Heart right ventricle (tissue), 16 donors: ENCODE measurements around the gene CFAP126. TPM values are rescaled to one million over a fixed set of nuclear protein-coding genes. Genes with fewer than 3 reads are reported as not detected.

Experiments
- ATAC-seq, 8 donors: fragments of 200-7000 bp; cut with Tn5 transposase; one replicate each; pipeline ENCODE4 v1.9.1; 2020; ENCODE audit warnings: mild to moderate bottlenecking in 8 of 8, moderate library complexity in 8 of 8, moderate number of reproducible peaks in 1 of 8
- DNase-seq, 2 donors: peaks; one replicate each; pipeline ENCODE4 v3.0.0-alpha.2; 2020
- H3K27ac ChIP-seq, 10 donors: fragments of 200-600 bp; sonication (generic) in 2 of 10; one replicate each; pipeline versions ENCODE4 v1.5.0 to v1.8.0; 2020 to 2022; ENCODE audit warnings: mild to moderate bottlenecking in 3 of 10
- H3K27me3 ChIP-seq, 7 donors: fragments of 200-600 bp; one replicate each; pipeline ENCODE4 v1.8.0; 2021 to 2022; ENCODE audit warnings: mild to moderate bottlenecking in 2 of 7
- H3K36me3 ChIP-seq, 9 donors: fragments of 200-600 bp; sonication (generic) in 1 of 9; one replicate each; pipeline versions ENCODE4 v1.5.0 to v1.8.0; 2020 to 2022; ENCODE audit warnings: mild to moderate bottlenecking in 2 of 9
- H3K4me1 ChIP-seq, 9 donors: fragments of 200-600 bp; sonication (generic) in 1 of 9; one replicate each; pipeline versions ENCODE4 v1.5.0 to v1.8.0; 2020 to 2022; ENCODE audit warnings: mild to moderate bottlenecking in 4 of 9
- H3K4me3 ChIP-seq, 10 donors: fragments of 200-600 bp; sonication (generic) in 2 of 10; one replicate each; pipeline versions ENCODE4 v1.5.0 to v1.8.0; 2020 to 2022; ENCODE audit warnings: mild to moderate bottlenecking in 7 of 10, moderate library complexity in 2 of 10
- H3K9me3 ChIP-seq, 11 donors: fragments of 200-600 bp in 10 of 11; sonication (generic) in 2 of 11; one replicate each; pipeline versions ENCODE4 v1.5.0 to v1.8.0; 2013 to 2022; ENCODE audit warnings: mild to moderate bottlenecking in 2 of 11, control low read depth in 1 of 11, moderate library complexity in 1 of 11
- CTCF ChIP-seq, 9 donors: fragments of 200-600 bp; sonication (generic) in 2 of 9; IDR thresholded peaks; one replicate each; pipeline versions ENCODE4 v1.5.0 to v1.8.0; 2021 to 2022; ENCODE audit warnings: antibody characterized with exemption in 9 of 9, mild to moderate bottlenecking in 5 of 9, moderate library complexity in 1 of 9
- WGBS, 2 donors: extraction: QIAGEN DNeasy Blood & Tissue Kit; methylation state at CpG; one replicate each; pipeline ENCODE4 v1.1.7; 2013; ENCODE audit warnings: inconsistent platforms in 1 of 2; 5-methylcytosine and 5-hydroxymethylcytosine counted together
- intact Hi-C, 10 donors: fragments of 100-400 bp; cut with DNase I; formaldehyde crosslinking; loops; one replicate each; pipeline versions ENCODE4 v1.11.1 to v1.14.2; 2022
- polyA plus RNA-seq, 2 donors: library from polyadenylated mRNA; stranded (reverse); fragments of 200-250 nt; gene quantifications; one replicate each; pipeline ENCODE4 v1.2.3, GENCODE V29; 2013
- total RNA-seq, 10 donors: library from RNA; stranded (reverse); fragmentation: NEBNext Ultra II Directional in 3 of 10; extraction: Animal tissue kit (Norgen Biotek cat#: 25700) in 3 of 10; gene quantifications; one replicate each; pipeline versions ENCODE4 v1.2.1 to v1.2.4, GENCODE V29; 2021 to 2023
- donor health status: Arrhythmogenic right ventricular cardiomyopathy.
- donor health status: ischemic (EF 13 %, LVEDD 7.1; RV severe dilation, severe dysfunction).
- donor health status: healthy with polysubstance abuse.
- donor health status: DM: no; HTN: yes; CAD: no.
- donor health status: DM: no; HTN: no; CAD: no.
- donor health status: ischemic (EF 25% LVEDD 6.9; RV normal size, moderate dysfunction).
- donor health status: ischemic (EF 25% LVEDD 5.7; RV mildly dilated, moderate dysfunction).
- donor health status: healthy.
- donor health status: DM: yes; HTN: yes; CAD: no.
- donor health status: Ischemic cardiomyopathy.
- donor health status: ischemic (EF 35%, LVEDD 5.7; RV mildly dilated, moderate dysfunction).
- donor health status: nonischemic (EF 11% LVEDD 7.7; RV severe dilation, severe dysfunction).
- donor health status: DM: yes; HTN: yes; CAD: no.
- donor health status: PGD.
- donor health status: ischemic (EF 29% LVEDD 5.4; RV normal size, mild dysfunction).
- donor health status: nonischemic (EF 23%, LVEDD 6.1; RV moderate dilation, normal function).

CFAP126 gene
- total and polyA plus RNA-seq, 12 donors: not detected

GRCh38 chr1:161388639-161389038 is 21.0 kb upstream of the CFAP126 start:
- WGBS, 2 donors: 96% methylated on average over 3 of the region's 3 CpGs
- TF ChIP-seq CTCF (IDR thresholded peaks at IDR 0.05): no peak
- H3K4me1 ChIP-seq: peaks cover 0 to 35% (median 9%) of the 10 kb centered on the region in 9 donors
- ATAC-seq (no peak), DNase-seq (no peak)
- no peaks in the 10 kb centered on the region for H3K36me3 ChIP-seq
- no peak overlapping the region for H3K4me3 ChIP-seq
- H3K9me3 ChIP-seq: no peaks in the 10 kb centered on the region
- intact Hi-C loops: loop anchor here in 5 of 10 donors (5.0 to 10.0 kb wide), 3 partner anchors 164 to 196 kb away; partner anchors contain the start of genes ADAMTS4 (in 4 of the 5), APOA2 (in 1 of the 5) and TOMM40L (in 1 of the 5)
- H3K27ac ChIP-seq: peak overlapping the region in 5 of 10 donors; percentile 88 to 99 (median 92)
- no peaks in the 10 kb centered on the region for H3K27me3 ChIP-seq

DNA sequence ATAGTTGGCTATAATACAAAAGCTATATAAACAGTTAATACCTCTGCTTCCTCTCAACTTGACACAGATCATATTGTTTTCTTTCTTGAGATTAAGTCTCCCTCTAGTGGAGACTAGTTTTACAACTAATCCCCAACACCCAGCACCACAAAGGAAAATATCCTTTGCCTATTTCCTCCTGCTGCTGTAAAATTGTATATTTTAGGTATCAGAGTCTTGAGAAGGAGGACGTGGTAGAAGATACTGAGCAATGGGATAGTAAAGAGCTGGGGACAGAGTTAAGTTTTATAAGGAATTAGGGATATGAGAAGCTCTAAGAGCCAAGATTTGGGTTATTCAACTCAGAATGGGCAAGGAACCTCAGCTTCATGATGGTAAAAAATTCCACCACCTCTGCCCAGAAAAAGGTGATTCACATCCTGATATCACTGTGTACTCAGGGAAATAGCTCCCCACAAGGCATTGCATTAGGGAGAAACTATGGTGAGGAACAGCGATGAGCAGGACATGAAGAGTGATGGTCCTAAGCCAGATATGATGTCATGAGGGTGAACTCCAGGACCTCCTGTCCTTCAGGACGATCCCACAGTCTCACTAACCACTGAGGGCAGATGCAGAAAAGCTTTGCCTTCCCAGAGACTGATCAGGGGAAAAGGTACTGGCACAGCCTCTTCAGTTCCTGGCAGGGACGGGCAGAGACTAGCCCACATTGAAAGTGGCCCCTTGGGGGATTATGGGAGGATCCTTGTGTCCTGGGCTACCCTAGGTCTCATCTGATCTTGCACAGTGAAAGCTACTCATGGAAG is 14.7 kb upstream of the CFAP126 start:
- ATAC-seq: peak; percentile 72 to 89 (median 84)
- Histone ChIP-seq H3K27me3 (no peaks in the 10 kb centered on the region), H3K36me3 (no peaks in the 10 kb centered on the region), H3K9me3 (no peaks in the 10 kb centered on the region), H3K4me3 (no peak overlapping the region), H3K27ac (peak overlapping the region in 4 of 10 donors; percentile 2 to 79 (median 52)), H3K4me1 (peaks cover 0 to 40% (median 0%) of the 10 kb centered on the region in 9 donors)
- intact Hi-C loops: loop anchor here in 9 of 10 donors (2.0 to 10.0 kb wide), 6 partner anchors 155 to 188 kb away; partner anchors contain the start of genes TOMM40L (in 9 of the 9), ADAMTS4 (in 4 of the 9) and APOA2 (in 1 of the 9)
- DNase-seq: no peak
- 27 to 33% methylated on average over 4 of the region's 4 CpGs for WGBS, 2 donors
- TF ChIP-seq CTCF (IDR thresholded peaks at IDR 0.05): peak; percentile 39 to 81 (median 75)

GRCh38 chr1:161381707-161382106 is 14.0 kb upstream of the CFAP126 start:
- intact Hi-C loops: loop anchor here (1.0 to 10.0 kb wide), 7 partner anchors 154 to 187 kb away; partner anchors contain the start of genes TOMM40L (in 9 of the 10), ADAMTS4 (in 4 of the 10) and APOA2 (in 1 of the 10)
- WGBS, 2 donors: 66 to 69% methylated on average over 6 of the region's 6 CpGs
- DNase-seq: no peak
- TF ChIP-seq CTCF (IDR thresholded peaks at IDR 0.05): no peak
- H3K4me1 ChIP-seq: peaks cover 0 to 37% (median 0%) of the 10 kb centered on the region in 9 donors
- no peaks in the 10 kb centered on the region for H3K36me3 ChIP-seq
- peak overlapping the region in 1 of 10 donors; percentile 79 for H3K27ac ChIP-seq
- H3K27me3 ChIP-seq: no peaks in the 10 kb centered on the region
- no peaks in the 10 kb centered on the region for H3K9me3 ChIP-seq
- ATAC-seq: no peak
- H3K4me3 ChIP-seq: no peak overlapping the region

DNA sequence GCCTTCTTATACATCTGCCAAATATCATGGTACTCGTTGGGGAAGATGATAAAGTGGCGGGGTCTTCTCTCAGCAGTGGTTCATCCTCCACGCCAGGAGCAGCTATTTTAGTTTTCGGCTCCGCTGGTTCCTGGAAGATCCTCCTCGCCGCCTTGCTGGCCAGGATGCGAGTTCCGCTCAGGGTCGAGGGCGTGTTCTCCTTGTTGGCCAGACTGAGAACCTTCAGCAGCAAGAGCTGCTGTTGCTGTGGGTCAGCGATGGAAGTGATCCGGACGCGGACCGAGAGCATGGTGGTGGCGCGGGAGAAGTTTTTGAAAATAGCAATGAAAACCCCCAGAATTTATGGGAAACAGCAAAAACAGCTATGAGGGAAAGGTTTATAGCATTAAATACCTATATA is 11.4 kb upstream of the CFAP126 start:
- Histone ChIP-seq H3K9me3 (no peaks in the 10 kb centered on the region), H3K4me1 (peaks cover 0 to 27% (median 0%) of the 10 kb centered on the region in 9 donors), H3K36me3 (no peaks in the 10 kb centered on the region), H3K4me3 (peak overlapping the region in 6 of 10 donors; percentile 14 to 47 (median 20)), H3K27me3 (no peaks in the 10 kb centered on the region), H3K27ac (peak overlapping the region in 2 of 10 donors; percentile 37 to 55)
- DNase-seq (no peak), ATAC-seq (peak in 3 of 8 donors; percentile 50 to 94 (median 80))
- 60 to 72% methylated on average over 18 of the region's 18 CpGs for WGBS, 2 donors
- intact Hi-C loops: loop anchor here in 1 of 10 donors (5.0 kb wide), 1 partner anchor 167 kb away; no protein-coding TSS in a partner anchor
- TF ChIP-seq CTCF (IDR thresholded peaks at IDR 0.05): peak in 1 of 9 donors; percentile 4
